SH-SY5Y (cell line): ENCODE results near the gene ANO4.

ENCODE experiments used
- GATA2 ChIP-seq: IDR thresholded peaks from 2 replicates; pipeline ENCODE4 v1.6.1; 2011; ENCODE audit warnings: mild to moderate bottlenecking, low read depth, low read length
- GATA3 ChIP-seq: IDR thresholded peaks from 2 replicates; pipeline ENCODE4 v1.6.1; 2011; ENCODE audit warnings: low read depth, mild to moderate bottlenecking, low read length, moderate library complexity

DNA sequence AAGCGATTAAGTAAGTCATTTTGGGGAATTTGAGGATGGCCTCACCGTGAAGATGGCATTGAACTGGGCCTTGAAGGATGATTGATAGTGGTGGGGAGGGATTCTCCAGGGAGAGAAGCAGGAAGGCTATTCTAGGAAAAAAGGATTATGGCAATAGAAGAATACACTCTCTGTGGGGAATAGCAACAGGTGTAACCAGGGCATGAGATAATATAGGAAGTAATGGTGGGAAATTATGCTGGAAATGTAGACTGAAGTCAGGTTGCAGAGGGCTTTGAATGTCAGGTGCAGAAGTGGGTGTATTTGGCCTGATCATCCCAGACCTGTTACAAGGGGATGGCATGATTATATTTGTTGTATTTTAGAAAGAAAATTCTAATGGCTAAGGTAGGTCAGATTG is 4.6 kb upstream of the ANO4 start:
- TF ChIP-seq GATA2 (no peak), GATA3 (no peak)
